Stimulated activated CD4-positive, alpha-beta T cell treated with anti-CD3 and anti-CD28 coated beads, TNF-alpha, amount 100 ng/mL, for 4 hours (primary cell): ENCODE results near the gene KCNC3.

Source experiments
- DNase-seq, 3 experiments: peaks; one replicate each; pipeline ENCODE4 v3.0.0-alpha.2; 2020; ENCODE audit warnings: low read depth in 3 of 3

The KCNC3 gene

GRCh38 chr19:50276370-50277063 lies 52.7 kb downstream of the KCNC3 start:
- no peak for DNase-seq

GRCh38 chr19:50275577-50276368 lies 53.4 kb downstream of the KCNC3 start:
- DNase-seq: no peak

GRCh38 chr19:50273821-50274220 lies 55.4 kb downstream of the KCNC3 start:
- no peak for DNase-seq

- DNase-seq: no peak
Observed at GRCh38 chr19:50272263-50272897, 56.8 kb downstream of the KCNC3 start.

- no peak for DNase-seq
Observed at GRCh38 chr19:50269653-50270052, 59.5 kb downstream of the KCNC3 start.

GRCh38 chr19:50268501-50268900 lies 60.7 kb downstream of the KCNC3 start:
- no peak for DNase-seq

GRCh38 chr19:50268041-50268440 lies 61.1 kb downstream of the KCNC3 start:
- no peak for DNase-seq

GRCh38 chr19:50266896-50267295 lies 62.3 kb downstream of the KCNC3 start:
- peak in 1 of 3 experiments; percentile 14 for DNase-seq

GRCh38 chr19:50266041-50266440 lies 63.1 kb downstream of the KCNC3 start:
- no peak for DNase-seq

- no peak for DNase-seq
Observed at GRCh38 chr19:50264483-50265186, 64.5 kb downstream of the KCNC3 start.

GRCh38 chr19:50263176-50263575 lies 66.0 kb downstream of the KCNC3 start:
- no peak for DNase-seq
